ENCODE results near the gene LOC101059915.

Gene LOC101059915

GRCh38 chrX:71653344-71653743, 14.0 kb upstream of the LOC101059915 start:
- Histone ChIP-seq H3K4me2 (ENCODE audit: low read length) (no peak overlapping the region), H2AFZ (ENCODE audit: insufficient read depth, low read length, poor library complexity) (no peak overlapping the region), H3K4me3 (ENCODE audit: low read depth, low read length) (no peak overlapping the region), H3K9ac (ENCODE audit: low read length) (no peak overlapping the region), H3K4me1 (ENCODE audit: control insufficient read depth in 1 of 2, insufficient read depth in 2 of 2, low read length in 2 of 2) (no peaks in the 10 kb centered on the region), H3K9me3 (ENCODE audit: insufficient read depth, low read depth, low read length) (no peaks in the 10 kb centered on the region), H2BK5ac (ENCODE audit: low read depth, low read length, poor library complexity) (no peak overlapping the region), H3K4ac (ENCODE audit: low read depth, low read length) (no peak overlapping the region), H3K36me3 (ENCODE audit: control insufficient read depth in 1 of 2, insufficient read depth in 2 of 2, low read length in 2 of 2) (no peaks in the 10 kb centered on the region), H4K12ac (ENCODE audit: low read depth, low read length) (no peak overlapping the region), H2BK12ac (ENCODE audit: low read length) (no peak overlapping the region), H2AK5ac (ENCODE audit: low read length) (no peak overlapping the region), H3K14ac (ENCODE audit: low read length) (no peak overlapping the region), H4K91ac (ENCODE audit: low read depth, low read length) (no peak overlapping the region), H3K79me2 (ENCODE audit: control insufficient read depth, insufficient read depth, low read length, poor library complexity) (no peaks in the 10 kb centered on the region), H3K27ac (ENCODE audit: low read depth, low read length) (no peak overlapping the region), H4K8ac (ENCODE audit: low read depth, low read length) (no peak overlapping the region), H2BK120ac (ENCODE audit: insufficient read depth, low read length, poor library complexity) (no peak overlapping the region), H3K79me1 (ENCODE audit: low read length) (no peaks in the 10 kb centered on the region), H3K27me3 (ENCODE audit: insufficient read depth, low read length) (no peaks in the 10 kb centered on the region), H3K23ac (ENCODE audit: low read length) (no peak overlapping the region), H3K18ac (ENCODE audit: low read length) (no peak overlapping the region)
- no CpG with 5 or more reads among the region's 2 CpGs for WGBS (ENCODE audit: extremely low coverage, insufficient coverage, insufficient read length)
- no peak for DNase-seq

DNA sequence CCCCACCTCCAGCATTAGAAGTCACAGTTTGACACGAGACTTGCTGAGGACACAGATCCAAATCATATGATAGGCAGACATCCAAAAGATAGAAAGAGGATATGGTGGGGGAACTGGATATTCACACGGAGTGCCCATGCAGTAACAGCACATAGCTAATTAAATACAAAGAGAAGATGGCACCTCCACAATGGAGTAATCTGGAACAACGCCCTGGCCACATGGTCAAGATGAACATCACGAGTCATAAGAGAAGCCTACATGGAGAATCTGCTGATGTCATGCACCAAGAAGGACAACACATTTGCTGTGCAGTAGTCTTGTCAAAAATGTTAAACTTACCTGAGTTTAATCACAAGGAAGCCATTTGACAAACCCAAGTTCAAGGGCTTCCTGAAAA, 10.1 kb upstream of the LOC101059915 start:
- H4K91ac ChIP-seq (ENCODE audit: low read depth, low read length), result no peak overlapping the region
- no peak overlapping the region for H3K18ac ChIP-seq (ENCODE audit: low read length)
- H2AK5ac ChIP-seq (ENCODE audit: low read length), result no peak overlapping the region
- WGBS (ENCODE audit: extremely low coverage, insufficient coverage, insufficient read length), result no CpG with 5 or more reads among the region's 4 CpGs
- H3K4me2 ChIP-seq (ENCODE audit: low read length), result no peak overlapping the region
- H2BK12ac ChIP-seq (ENCODE audit: low read length), result no peak overlapping the region
- no peak overlapping the region for H3K4ac ChIP-seq (ENCODE audit: low read depth, low read length)
- H4K12ac ChIP-seq (ENCODE audit: low read depth, low read length), result no peak overlapping the region
- no peaks in the 10 kb centered on the region for H3K27me3 ChIP-seq (ENCODE audit: insufficient read depth, low read length)
- no peak overlapping the region for H2BK5ac ChIP-seq (ENCODE audit: low read depth, low read length, poor library complexity)
- no peaks in the 10 kb centered on the region for H3K36me3 ChIP-seq (ENCODE audit: control insufficient read depth in 1 of 2, insufficient read depth in 2 of 2, low read length in 2 of 2)
- H3K4me1 ChIP-seq (ENCODE audit: control insufficient read depth in 1 of 2, insufficient read depth in 2 of 2, low read length in 2 of 2), result no peaks in the 10 kb centered on the region
- H3K14ac ChIP-seq (ENCODE audit: low read length), result no peak overlapping the region
- no peak overlapping the region for H3K9ac ChIP-seq (ENCODE audit: low read length)
- H3K79me1 ChIP-seq (ENCODE audit: low read length), result no peaks in the 10 kb centered on the region
- no peak overlapping the region for H3K4me3 ChIP-seq (ENCODE audit: low read depth, low read length)
- no peak overlapping the region for H3K27ac ChIP-seq (ENCODE audit: low read depth, low read length)
- no peak overlapping the region for H3K23ac ChIP-seq (ENCODE audit: low read length)
- H4K8ac ChIP-seq (ENCODE audit: low read depth, low read length), result no peak overlapping the region
- no peaks in the 10 kb centered on the region for H3K9me3 ChIP-seq (ENCODE audit: insufficient read depth, low read depth, low read length)
- DNase-seq, result no peak
- no peak overlapping the region for H2BK120ac ChIP-seq (ENCODE audit: insufficient read depth, low read length, poor library complexity)
- no peak overlapping the region for H2AFZ ChIP-seq (ENCODE audit: insufficient read depth, low read length, poor library complexity)
- no peaks in the 10 kb centered on the region for H3K79me2 ChIP-seq (ENCODE audit: control insufficient read depth, insufficient read depth, low read length, poor library complexity)

GRCh38 chrX:71659342-71659741, 8.0 kb upstream of the LOC101059915 start:
- Histone ChIP-seq H3K9me3 (ENCODE audit: insufficient read depth, low read depth, low read length) (no peaks in the 10 kb centered on the region), H2BK120ac (ENCODE audit: insufficient read depth, low read length, poor library complexity) (no peak overlapping the region), H3K27me3 (ENCODE audit: insufficient read depth, low read length) (no peaks in the 10 kb centered on the region), H3K4me1 (ENCODE audit: control insufficient read depth in 1 of 2, insufficient read depth in 2 of 2, low read length in 2 of 2) (no peaks in the 10 kb centered on the region), H3K79me2 (ENCODE audit: control insufficient read depth, insufficient read depth, low read length, poor library complexity) (no peaks in the 10 kb centered on the region), H3K79me1 (ENCODE audit: low read length) (no peaks in the 10 kb centered on the region), H2AK5ac (ENCODE audit: low read length) (no peak overlapping the region), H3K36me3 (ENCODE audit: control insufficient read depth in 1 of 2, insufficient read depth in 2 of 2, low read length in 2 of 2) (no peaks in the 10 kb centered on the region), H3K18ac (ENCODE audit: low read length) (no peak overlapping the region), H3K23ac (ENCODE audit: low read length) (no peak overlapping the region), H2BK12ac (ENCODE audit: low read length) (no peak overlapping the region), H3K4ac (ENCODE audit: low read depth, low read length) (no peak overlapping the region), H3K4me3 (ENCODE audit: low read depth, low read length) (no peak overlapping the region), H3K14ac (ENCODE audit: low read length) (no peak overlapping the region), H3K4me2 (ENCODE audit: low read length) (no peak overlapping the region), H4K8ac (ENCODE audit: low read depth, low read length) (no peak overlapping the region), H4K91ac (ENCODE audit: low read depth, low read length) (no peak overlapping the region), H3K27ac (ENCODE audit: low read depth, low read length) (no peak overlapping the region), H3K9ac (ENCODE audit: low read length) (no peak overlapping the region), H2AFZ (ENCODE audit: insufficient read depth, low read length, poor library complexity) (no peak overlapping the region), H4K12ac (ENCODE audit: low read depth, low read length) (no peak overlapping the region), H2BK5ac (ENCODE audit: low read depth, low read length, poor library complexity) (no peak overlapping the region)
- no CpG with 5 or more reads among the region's 3 CpGs for WGBS (ENCODE audit: extremely low coverage, insufficient coverage, insufficient read length)
- DNase-seq, result no peak

DNA sequence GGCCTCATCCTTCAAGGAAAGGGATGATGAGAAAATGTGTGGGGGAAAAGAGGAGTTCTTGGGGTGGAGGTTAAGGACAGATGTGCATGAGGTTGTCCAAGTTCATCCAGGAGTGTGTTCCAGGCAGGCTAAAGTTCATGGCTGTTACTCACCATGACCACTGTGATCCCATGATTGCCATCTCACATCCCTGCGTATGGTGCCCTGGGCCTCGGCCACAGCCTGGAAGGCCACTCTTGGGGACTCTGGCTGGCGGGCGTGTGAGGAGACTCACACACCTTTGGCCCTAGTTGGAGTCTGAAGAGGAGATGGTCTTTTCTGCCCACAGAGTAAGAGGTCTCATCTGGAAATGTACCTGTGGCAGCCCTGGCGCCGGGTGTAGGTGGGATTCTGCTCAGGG, 7.4 kb upstream of the LOC101059915 start:
- no peak overlapping the region for H2AFZ ChIP-seq (ENCODE audit: insufficient read depth, low read length, poor library complexity)
- no peak overlapping the region for H4K8ac ChIP-seq (ENCODE audit: low read depth, low read length)
- WGBS (ENCODE audit: extremely low coverage, insufficient coverage, insufficient read length), result no CpG with 5 or more reads among the region's 6 CpGs

More for the DNA sequence above, 7.4 kb upstream of the LOC101059915 start:
- no peak overlapping the region for H2AK5ac ChIP-seq (ENCODE audit: low read length)
- H2BK120ac ChIP-seq (ENCODE audit: insufficient read depth, low read length, poor library complexity), result no peak overlapping the region
- H3K36me3 ChIP-seq (ENCODE audit: control insufficient read depth in 1 of 2, insufficient read depth in 2 of 2, low read length in 2 of 2), result no peaks in the 10 kb centered on the region
- no peak overlapping the region for H4K91ac ChIP-seq (ENCODE audit: low read depth, low read length)
- no peaks in the 10 kb centered on the region for H3K4me1 ChIP-seq (ENCODE audit: control insufficient read depth in 1 of 2, insufficient read depth in 2 of 2, low read length in 2 of 2)
- no peak overlapping the region for H4K12ac ChIP-seq (ENCODE audit: low read depth, low read length)
- no peak overlapping the region for H3K4me2 ChIP-seq (ENCODE audit: low read length)
- no peak overlapping the region for H3K18ac ChIP-seq (ENCODE audit: low read length)
- no peak for DNase-seq
- no peak overlapping the region for H3K9ac ChIP-seq (ENCODE audit: low read length)
- H3K79me2 ChIP-seq (ENCODE audit: control insufficient read depth, insufficient read depth, low read length, poor library complexity), result no peaks in the 10 kb centered on the region
- no peak overlapping the region for H2BK12ac ChIP-seq (ENCODE audit: low read length)
- no peak overlapping the region for H2BK5ac ChIP-seq (ENCODE audit: low read depth, low read length, poor library complexity)
- no peak overlapping the region for H3K27ac ChIP-seq (ENCODE audit: low read depth, low read length)
- H3K4me3 ChIP-seq (ENCODE audit: low read depth, low read length), result no peak overlapping the region
- no peaks in the 10 kb centered on the region for H3K79me1 ChIP-seq (ENCODE audit: low read length)
- no peak overlapping the region for H3K23ac ChIP-seq (ENCODE audit: low read length)
- H3K9me3 ChIP-seq (ENCODE audit: insufficient read depth, low read depth, low read length), result no peaks in the 10 kb centered on the region
- no peaks in the 10 kb centered on the region for H3K27me3 ChIP-seq (ENCODE audit: insufficient read depth, low read length)
- H3K14ac ChIP-seq (ENCODE audit: low read length), result no peak overlapping the region
- H3K4ac ChIP-seq (ENCODE audit: low read depth, low read length), result no peak overlapping the region

All from trophoblast cell (in vitro differentiated cells and primary cell).